Effector CD8-positive, alpha-beta T cell (primary cell): ENCODE data around the gene CIAO1.
"Not testable (repeated sequence)": the region's sequence is repeated elsewhere in the genome, so short reads cannot be mapped to it uniquely, and the experiment has no call there.

Experiments used
- DNase-seq: peaks from one replicate; lab custom pipeline; 2025; lab: John Stamatoyannopoulos, UW
- total RNA-seq, 4 experiments: gene quantifications; one replicate each; lab custom pipeline; 2026; lab: John Stamatoyannopoulos, UW

Gene CIAO1
- total RNA-seq: 134 to 191 (median 164) reads per million in 4 experiments

DNA sequence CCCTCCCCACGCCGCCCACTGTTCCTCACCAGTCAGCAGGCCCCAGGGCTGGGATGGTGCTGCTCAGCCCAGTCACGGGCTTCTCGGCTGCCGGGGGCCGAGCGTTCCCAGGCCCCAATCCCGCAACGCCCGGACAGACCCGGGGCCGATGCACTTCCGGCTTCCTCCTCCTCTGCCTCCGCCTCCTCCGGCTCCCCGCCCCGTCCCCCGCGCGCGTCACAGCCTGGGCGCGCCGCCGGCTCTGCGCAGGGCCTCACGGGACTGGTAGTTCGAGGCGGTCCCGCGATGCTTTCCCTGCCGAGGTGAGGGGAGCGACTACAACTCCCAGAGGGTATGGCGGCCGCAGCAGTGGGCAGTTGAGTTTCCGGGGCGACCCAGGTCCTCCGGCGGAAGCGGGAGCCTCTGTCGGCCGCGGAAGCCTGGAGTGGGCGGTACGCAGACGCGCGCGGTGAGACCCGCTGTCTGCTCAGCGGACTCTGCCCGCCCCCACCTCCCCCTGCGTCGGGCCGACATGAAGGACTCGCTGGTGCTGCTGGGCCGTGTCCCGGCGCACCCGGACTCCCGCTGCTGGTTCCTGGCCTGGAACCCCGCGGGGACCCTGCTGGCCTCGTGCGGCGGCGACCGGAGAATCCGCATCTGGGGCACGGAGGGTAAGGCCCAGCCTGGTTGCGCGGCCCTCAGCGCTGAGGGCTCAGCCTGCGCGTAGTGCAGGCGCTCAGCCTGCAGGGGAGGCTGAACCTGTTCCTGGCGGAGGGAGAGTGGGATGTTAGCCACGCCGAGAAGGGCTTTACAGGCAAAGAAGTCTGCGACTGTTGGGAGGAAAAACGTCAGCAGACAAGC lies at the start of gene CIAO1, which contains the start of gene TMEM127:
CIAO1 (plus strand) TSS at position 386 of the 840 bp plus-strand sequence; CDS start at position 512, 126 bp downstream.
TMEM127 (minus strand) TSS at position 158 of the 840 bp plus-strand sequence. CDS start 616 bp downstream, outside the sequence.
- DNase-seq: peak; percentile 97

DNA sequence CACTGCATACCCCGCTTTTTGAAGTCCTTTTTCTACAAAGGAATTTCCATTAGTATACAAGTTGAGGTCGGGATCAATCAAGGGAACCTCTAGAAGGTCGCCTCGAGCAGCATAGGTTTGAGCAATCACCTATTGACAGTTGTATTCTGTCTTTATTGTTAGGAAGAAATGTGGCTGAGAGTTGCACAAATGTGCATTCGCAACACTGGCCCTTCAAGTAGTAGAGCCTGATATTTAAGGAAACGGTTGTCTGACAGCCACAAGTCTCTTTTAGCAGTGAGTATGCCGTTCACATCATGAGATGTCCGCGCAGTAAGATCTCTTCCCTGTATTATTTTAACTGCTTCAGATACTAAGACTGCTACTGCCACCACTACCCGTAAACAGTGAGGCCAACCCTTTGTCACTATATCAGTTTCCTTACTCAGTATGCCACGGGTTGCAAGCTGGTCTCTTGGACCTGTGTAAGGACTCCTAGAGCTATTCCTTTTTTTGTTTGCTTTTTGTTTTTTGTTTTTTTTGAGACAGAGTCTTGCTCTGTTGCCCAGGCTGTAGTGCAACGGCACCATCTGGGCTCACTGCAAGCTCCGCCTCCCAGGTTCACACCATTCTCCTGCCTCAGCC lies 47.4 kb upstream of the CIAO1 start:
- no peak for DNase-seq

DNA sequence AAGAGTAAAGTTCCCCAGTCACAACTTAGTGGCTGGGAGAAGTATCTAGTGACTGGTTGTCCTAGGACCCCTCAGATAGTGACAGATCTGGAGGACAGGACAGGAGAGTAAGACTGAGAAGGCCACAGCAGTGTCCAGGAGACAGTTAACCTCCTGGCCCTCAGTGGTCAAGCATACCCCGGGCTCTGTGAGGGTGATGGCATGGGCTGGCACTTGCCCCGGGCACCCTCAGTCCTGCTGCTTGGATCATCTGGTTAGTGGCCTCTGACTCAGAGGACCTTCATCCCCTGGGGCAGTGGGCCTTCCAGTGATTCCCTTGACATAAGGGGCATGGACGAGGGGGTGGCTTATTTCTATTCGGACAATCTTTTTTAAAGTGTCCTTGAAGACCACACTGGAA lies 46.1 kb upstream of the CIAO1 start:
- not testable (repeated sequence) for DNase-seq

DNA sequence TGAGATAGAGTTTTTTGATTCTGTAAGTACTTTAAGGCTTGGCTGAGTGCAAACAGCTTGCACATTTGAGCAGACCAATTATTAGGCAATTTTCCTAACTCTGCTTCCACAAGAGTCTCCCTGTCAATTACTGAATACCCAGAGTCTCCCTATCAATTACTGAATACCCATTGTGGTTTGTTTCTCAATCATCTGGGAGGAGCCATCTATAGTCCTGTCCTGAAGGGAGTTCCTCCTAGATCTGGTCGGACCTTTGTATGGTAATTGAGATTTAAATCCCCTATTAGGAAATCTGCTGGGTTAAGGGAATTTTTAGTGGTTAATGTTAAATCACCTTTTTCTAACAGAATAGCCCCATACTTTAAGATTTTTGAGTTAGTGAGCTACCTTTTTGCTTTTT lies 44.9 kb upstream of the CIAO1 start:
- DNase-seq: not testable (repeated sequence)

DNA sequence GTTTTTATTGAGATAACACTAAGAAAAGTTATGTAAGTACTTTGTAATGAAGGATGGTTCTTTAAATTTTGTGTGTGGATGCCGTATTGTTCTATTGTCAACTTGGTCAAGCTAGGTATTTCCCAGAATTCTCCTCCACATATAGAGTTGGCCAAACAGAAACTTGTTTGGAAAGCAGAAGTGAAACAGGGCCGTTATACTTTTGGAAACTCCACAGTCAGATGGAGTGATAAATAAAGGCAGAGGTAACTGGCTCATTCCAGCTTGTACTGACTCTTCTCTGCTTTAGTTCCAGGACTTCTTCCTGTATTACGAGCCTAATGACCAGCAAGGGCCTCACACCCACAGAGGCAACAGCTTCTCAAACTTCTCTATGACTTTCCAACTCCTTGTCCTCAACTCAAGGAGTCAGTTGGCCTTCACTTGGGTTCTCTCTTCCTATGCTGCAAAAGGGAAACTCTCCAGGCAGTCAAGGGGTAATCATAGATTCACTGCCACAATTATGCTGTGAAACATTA lies 41.0 kb upstream of the CIAO1 start:
- no peak for DNase-seq

DNA sequence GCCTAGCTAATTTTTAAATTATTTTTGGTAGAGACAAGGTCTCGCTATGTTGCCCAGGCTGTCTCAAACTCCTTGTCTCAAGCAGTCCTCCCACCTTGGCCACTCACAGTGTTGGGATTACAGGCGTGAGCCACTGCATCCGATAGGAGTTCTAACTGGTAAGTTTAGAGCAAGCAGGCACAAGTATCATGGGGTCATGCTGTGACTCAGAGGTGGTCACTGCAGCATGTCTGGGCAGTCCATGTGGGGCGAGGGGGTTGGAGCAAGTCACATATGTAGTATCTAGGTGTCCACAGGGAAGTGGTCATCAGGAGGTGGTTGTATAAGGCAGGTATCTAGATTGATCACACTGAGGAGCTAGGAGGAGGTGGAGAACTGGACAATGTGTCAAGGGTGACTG lies 34.7 kb upstream of the CIAO1 start:
- DNase-seq: no peak

DNA sequence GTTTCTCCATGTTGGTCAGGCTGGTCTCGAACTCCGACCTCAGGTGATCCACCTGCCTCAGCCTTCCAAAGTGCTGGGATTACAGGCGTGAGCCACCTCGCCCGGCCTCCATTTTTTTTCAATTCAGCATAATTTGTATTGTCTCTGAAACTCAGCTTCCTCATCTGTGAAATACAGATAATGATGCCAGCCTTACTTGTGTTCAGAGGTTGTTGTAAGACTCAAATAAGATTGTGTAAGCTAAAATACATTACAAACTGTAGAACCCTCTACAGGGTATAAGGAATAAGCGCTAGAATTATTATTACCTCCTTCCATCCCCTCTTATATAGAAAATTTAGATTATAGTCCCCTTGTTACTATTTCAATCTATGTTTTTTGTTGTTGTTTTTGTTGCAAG lies 32.6 kb upstream of the CIAO1 start:
- DNase-seq: no peak

DNA sequence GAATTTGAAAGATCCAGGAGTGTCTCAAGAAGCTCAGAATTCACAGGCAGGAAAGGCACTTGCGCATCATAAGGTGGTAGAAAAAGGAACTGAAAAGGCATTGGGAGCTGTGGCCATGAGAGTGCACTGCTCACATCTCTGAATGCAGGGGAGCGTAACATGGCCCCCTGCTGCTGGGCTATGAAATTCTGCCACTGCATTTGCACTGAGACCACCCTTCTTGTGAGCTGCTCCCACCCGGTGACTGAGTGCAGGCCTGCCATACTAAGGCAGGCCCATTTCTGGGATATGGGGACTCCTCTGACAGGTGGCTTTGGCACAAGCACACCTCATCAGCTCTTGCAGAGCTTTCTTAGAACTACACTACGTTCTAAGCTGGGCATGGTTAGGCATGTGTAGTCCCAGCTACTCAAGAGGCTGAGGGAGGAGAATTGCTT lies 32.1 kb upstream of the CIAO1 start:
- DNase-seq: no peak

DNA sequence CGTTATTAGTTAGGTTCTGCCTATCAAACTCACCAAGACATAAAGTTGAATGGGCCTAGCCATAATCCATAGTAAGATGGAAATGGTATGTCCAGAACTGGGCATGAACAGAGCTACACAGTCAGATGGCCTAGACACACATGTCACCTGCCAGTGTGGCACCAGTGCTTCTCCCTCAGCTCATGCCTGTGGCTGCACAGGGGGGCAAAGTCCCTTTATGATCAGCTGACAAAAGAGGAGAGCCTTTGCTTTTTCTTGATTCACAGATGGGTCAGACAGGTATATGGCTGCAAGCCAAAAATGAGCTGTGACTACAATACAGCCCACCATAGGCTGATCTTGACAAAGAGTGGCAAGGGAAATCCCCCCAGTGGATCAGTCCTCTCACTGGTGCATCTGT lies 29.1 kb upstream of the CIAO1 start:
- DNase-seq: no peak

DNA sequence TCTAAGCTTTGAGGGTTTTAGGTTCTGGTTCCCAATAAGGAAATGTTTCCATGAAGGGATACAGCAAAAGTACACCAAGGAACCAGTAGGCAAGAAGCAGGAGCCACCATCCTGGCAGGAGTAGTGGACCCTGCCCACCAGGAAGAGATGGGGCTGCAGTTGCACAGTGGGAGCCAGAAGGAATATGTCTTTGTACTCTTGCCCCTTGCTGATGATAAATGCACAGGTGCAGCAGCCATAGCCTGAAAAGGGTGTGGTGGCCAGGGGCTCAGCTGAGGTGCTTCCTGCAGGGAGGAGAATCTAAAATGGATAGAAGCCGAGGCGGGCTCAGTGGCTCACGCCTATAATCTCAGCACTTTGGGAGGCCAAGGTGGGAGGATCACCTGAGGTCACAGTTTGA lies 27.8 kb upstream of the CIAO1 start:
- DNase-seq: no peak

DNA sequence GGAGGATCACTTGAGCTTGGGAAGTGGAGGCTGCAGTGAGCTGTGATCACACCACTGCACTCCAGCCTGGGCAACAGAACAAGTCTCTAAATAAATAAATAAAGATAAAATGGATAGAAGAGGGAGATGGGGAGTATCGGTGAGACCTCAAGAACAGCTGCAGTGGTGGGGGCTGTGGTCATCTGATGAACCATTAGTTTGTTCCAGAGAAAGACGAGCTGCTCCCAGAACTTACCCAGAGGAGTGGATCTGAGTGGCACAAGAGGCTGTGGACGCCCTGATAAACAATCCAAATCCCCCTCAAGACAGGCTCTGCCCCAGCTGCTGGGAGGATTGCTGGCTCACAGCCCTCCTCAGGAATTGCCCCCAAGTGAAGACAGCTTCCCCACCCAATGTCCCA lies 26.9 kb upstream of the CIAO1 start:
- DNase-seq: no peak

DNA sequence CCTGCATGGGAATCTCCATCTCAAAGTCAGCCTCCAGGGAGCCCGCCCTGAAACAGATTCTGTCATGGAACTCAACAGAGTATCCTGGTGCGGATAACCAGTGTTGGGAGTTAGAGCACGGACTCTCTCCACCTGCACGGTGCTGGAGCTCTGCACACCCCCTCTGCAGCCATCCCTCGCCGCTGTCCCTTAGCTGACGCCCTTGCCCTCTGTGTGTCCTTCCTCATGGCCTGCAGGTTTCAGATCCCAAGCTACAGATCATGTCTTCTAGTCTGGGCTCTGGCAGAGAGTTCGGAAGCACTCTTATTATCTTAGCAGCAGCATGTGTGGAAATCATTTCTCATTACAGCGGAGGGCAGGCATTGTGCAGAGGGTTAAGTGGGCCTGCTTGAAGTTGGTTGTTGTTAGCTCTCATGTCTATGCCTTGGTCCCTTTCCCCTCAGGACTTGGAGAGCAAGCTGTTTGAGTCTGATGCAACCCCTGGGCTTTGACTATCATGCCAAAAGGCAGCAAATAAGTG lies 26.2 kb upstream of the CIAO1 start:
- no peak for DNase-seq

DNA sequence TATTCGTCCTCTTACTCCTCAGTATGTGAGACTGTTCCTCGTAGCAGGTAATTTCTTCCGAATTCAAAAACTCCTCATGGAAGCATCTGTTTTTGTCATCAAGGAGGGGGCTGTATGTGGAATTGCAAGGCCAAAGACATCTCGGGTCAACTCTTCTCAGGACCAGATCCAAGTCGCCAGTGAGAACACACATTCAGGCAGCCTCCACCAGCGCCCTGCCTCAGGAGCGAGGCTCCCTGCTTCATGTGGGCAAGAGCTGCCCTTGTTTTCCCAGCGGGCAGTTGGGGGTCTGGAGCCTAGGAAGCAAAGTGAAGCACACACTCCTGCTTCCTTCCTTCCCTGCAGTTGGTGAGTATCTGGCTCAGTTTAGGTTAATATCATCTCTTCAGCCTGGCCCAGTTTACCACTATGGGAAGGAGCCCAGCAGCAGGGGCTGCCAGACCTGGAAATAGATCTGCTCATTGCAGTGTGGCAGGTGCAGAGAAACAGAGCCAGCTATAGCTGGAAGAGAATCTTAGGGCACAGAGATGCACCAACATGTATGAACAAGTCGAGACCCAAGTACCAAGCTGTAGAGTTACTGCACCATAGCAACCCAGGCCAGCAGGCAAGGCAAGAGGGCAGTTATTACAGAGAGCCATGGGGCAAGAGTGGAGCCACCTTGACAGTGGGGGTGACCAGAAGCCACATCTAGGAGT lies 25.5 kb upstream of the CIAO1 start:
- DNase-seq: no peak

DNA sequence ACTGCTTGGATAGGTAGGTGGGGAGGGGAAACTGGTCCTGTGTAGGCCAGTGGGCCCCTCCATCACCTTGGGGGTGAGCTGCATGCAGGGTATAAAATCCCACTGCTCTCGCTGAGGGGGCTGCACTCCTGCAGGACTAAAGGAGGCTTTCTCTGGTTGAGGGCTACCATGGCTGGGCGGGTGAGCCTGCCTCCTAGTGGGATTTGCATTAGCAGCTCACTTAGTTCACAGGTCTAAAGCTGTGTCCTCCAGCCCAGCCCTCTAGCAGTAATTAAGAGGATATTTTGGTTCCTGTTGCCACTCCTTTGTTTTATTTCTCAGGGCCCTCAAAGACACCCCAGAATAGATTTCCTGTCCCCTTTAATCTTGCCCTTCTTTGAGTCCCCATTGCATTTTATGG lies 24.8 kb upstream of the CIAO1 start:
- no peak for DNase-seq

DNA sequence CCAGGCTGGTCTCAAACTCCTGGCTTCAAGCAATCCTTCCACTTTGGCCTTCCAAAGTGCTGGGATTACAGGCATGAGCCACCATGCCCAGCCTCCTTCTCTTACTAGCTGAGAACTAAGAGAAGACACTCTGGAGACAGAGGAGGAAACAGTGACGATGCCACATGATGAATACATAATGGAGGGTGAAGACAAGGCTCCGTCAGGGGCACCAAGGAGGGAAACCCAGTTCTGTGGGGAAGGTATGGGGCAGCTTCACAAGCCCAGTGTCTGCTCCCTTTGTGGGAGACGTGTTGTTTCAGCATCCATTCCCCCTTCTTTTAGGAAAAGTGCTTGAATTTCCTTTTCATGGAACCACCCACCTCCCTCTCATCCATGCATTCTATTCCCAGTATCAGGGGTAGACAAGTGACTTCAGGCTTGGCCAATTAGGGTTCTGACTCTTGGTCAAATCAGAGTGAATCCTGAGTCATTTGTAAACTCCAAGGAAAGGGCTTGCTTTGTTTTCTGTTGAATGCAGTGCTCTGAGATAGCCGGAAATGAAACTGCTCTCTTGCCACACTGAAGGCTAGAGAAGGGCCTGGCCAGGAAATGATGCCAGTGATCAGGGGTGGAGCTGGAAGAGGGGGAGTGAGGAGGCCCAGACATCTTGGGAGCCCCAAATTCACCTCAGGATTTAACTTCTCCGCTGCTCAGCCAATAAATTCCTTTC lies 24.0 kb upstream of the CIAO1 start:
- DNase-seq: peak; percentile 10

DNA sequence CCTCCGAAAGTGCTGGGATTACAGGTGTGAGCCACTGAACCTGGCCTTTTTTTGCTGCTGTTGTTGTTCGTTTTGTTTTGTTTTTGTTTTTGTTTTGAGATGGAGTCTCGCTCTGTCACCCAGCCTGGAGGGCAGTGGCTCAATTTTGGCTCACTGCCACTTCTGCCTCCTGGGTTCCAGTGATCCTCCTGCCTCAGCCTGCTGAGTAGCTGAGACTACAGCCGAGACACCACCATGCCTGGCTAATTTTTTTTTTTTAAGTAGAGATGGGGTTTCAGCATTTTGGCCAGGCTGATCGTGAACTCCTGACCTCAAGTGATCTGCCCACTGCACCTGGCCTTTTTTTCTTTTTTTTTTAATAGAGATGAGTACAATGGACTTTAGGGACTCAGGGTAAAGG lies 22.2 kb upstream of the CIAO1 start:
- DNase-seq: no peak

DNA sequence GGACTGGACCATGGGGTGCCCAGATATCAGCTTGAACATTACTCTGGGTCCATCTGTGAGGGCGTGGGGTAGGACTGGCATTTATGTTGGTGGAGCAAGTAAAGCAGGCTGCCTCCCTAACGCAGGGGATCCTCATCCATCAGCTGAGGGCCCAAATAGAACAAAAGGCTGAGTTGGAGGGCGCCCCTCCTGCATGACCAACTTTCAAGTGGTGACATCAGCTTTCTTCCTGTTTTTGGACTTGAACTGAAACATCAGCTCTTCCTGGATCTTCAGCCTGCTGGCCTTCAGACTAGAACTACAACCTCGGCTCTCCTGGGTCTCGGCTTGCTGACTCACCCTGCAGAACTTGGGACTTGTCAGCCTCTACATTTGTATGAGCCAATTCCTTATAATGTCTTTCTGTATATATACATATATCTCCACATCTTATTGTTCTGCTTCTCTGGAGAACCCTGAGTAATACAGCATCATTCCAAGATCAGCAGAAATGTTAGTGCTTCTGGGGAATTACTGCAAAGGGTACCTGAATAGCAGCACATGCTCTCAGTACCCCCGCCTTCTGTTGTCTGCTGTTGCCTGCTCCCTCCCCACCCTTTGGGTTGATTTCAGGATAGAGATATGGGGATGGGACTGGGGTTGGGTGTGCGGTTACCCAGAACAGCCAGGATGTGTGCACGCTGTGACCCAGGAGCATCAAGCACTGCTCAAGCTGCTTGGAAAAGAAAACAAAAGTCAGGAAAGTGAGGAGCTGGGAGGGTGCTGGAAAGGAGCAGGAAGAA lies 20.2 kb upstream of the CIAO1 start:
- DNase-seq: no peak

DNA sequence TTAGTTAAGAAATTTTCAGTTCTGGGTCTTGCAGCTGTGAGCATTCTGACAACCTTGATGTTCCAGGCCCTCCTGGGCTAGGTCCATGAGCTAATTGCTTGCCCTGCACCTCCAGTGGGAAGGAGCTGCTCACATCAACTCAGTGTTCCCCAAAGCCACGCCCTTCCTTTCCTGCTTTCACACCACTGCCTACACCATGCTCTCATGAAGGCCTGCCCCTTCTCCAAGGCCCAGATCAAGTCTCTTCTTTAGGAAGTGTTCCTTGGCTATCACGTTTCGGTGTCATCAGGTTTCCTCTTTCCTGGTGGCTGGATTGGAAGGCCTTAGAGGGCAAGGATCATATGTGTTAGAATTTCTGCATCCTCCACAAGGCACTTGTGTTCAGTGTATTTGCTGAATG lies 19.0 kb upstream of the CIAO1 start:
- DNase-seq: no peak

DNA sequence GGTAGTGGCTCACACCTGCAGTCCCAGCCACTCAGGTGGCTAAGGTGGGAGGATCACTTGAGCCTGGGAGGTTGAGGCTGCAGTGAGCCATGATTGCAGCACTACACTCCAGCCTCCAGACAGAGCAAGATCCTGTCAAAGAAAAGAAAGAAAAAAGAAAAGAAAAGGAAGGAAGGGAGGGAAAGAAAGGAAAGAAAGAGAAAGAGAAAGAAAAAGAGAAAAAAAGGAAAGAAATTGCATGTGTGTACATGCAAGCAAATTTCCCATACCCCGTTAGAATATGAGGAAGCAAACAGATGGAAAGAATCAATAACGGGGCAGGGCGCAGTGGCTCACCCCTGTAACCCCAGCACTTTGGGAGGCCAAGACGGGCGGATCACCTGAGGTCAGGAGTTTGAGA lies 18.1 kb upstream of the CIAO1 start:
- no peak for DNase-seq

DNA sequence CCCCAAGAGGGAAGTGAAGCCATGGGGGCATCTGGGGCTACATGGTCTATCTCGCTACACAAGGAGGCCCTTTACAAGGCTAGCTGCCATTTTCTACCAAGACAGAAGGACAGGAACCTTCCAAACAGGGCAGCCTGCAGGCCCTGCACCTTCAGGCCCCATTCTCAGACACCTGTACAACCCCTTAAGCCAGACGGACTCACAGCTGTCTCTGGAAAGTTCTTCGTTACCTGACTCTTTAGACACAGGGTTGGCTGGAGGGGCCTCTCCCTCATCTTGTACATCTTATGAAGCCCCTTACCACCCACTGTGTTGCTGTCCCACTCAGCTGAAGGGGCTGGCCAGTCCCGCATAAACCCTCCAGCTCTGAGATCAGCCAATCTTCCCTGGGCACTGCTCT lies 17.4 kb upstream of the CIAO1 start:
- DNase-seq: no peak

DNA sequence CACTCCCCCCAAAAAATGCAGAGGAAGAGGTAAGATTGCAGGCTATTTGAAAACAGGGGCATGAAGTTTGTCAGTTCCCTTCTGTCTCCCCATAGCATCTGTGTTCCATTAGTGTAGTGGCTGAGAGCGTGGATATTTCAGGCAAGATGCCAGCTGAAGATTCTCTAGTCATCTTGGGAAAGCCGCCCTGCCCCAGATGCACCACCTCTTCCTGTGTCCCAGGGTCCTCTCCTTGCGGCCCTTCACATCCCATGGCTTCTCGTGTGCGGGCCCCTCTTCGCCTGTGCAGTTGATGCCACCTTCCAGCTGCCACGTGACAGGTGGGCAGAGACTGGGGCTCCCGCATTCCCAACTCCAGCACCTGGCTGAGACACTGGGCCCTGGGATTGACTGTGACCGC lies 16.4 kb upstream of the CIAO1 start:
- DNase-seq: no peak
